22Rv1 (cell line): ENCODE measurements around the gene RAD51B.

Experiments
- H3K27ac ChIP-seq: fragments of 450-650 bp; 2 replicates; pipeline ENCODE4 v1.5.1; 2017
- ZFX ChIP-seq: fragments of 450-650 bp; IDR thresholded peaks from 2 replicates; pipeline ENCODE4 v1.6.1; 2017; ENCODE audit warnings: antibody characterized with exemption, borderline replicate concordance
- TF ChIP-seq, protein P1 (sequence below): fragments of 450-650 bp; IDR thresholded peaks from 2 replicates; pipeline ENCODE4 v1.5.1; 2017; ENCODE audit warnings: mild to moderate bottlenecking

Gene RAD51B

GRCh38 chr14:67819563-67820421, at the start of gene RAD51B:
TSS of gene RAD51B (plus strand) at chr14:67819779.
- TF ChIP-seq ZFX = no peak
- TF ChIP-seq, protein P1, sequence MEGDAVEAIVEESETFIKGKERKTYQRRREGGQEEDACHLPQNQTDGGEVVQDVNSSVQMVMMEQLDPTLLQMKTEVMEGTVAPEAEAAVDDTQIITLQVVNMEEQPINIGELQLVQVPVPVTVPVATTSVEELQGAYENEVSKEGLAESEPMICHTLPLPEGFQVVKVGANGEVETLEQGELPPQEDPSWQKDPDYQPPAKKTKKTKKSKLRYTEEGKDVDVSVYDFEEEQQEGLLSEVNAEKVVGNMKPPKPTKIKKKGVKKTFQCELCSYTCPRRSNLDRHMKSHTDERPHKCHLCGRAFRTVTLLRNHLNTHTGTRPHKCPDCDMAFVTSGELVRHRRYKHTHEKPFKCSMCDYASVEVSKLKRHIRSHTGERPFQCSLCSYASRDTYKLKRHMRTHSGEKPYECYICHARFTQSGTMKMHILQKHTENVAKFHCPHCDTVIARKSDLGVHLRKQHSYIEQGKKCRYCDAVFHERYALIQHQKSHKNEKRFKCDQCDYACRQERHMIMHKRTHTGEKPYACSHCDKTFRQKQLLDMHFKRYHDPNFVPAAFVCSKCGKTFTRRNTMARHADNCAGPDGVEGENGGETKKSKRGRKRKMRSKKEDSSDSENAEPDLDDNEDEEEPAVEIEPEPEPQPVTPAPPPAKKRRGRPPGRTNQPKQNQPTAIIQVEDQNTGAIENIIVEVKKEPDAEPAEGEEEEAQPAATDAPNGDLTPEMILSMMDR = no peak
- H3K27ac ChIP-seq = peak within 1 kb of the TSS; percentile 56

DNA sequence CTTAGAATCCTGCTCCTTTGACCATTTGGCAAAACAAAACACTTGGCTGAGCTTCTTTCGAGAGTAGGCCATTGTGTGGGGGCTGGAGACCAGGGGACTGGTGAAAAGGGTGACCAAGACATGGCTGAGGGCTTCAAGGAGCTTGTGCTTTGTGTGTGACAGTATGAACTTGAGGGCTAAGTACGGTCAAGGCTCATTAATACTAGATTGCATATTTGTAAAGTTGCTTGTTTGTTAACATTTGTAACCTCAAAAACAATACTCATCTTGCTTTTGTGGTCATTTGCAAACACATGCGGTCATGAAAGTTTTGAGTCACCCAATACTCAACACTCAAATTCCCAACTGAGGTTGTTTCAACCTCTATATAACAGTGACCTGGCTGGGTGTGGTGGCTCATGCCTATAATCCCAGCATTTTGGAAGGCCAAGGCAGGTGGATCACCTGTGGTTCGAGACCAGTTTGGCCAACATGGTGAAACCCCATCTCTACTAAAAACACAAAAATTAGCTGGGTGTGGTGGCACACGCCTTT, 45.7 kb upstream of the RAD51B start:
- TF ChIP-seq ZFX = no peak
- TF ChIP-seq, protein P1 = no peak
- H3K27ac ChIP-seq = no peak overlapping the region

GRCh38 chr14:67776653-67777322, 42.8 kb upstream of the RAD51B start:
- H3K27ac ChIP-seq = no peak overlapping the region
- no peak for TF ChIP-seq ZFX
- TF ChIP-seq, protein P1 = no peak

DNA sequence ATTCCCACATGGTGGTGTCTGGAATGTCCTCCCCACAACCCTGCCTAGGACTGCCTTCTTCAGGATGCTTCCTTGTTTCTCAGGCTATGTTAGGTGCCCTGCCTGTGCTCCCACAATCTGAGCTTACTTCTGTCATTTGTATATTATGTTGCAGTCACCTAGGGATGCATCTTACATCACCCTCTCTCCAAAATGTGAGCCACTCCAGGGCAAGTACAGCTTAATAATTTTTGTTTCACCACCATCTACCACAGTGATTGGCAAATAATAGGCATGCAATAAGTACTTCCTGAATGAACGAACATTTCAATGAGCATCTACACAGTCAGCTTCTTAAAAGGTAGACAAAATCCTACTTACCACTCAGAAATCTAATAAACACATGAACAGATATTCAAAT, 40.8 kb upstream of the RAD51B start:
- TF ChIP-seq, protein P1 = no peak
- no peak for TF ChIP-seq ZFX
- no peak overlapping the region for H3K27ac ChIP-seq

DNA sequence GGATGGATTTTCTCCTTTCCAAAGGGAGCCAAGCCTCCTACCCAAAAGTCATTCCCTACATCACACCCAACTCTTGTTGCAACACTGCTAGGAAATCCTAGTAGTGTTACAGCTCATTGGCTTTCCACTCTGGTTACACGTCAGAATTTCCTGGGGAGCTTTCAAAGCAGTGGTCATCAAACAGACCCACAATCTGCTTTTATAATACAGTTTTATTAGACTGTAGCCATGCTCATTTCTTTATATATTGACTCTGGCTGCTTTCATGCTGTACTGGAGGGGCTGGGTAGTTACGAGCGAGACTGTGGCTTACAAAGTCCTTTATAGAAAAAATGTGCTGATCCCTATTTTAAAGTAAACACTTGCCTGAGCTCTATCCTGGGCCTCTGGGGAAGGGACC, 37.5 kb upstream of the RAD51B start:
- no peak for TF ChIP-seq ZFX
- TF ChIP-seq, protein P1 = no peak
- no peak overlapping the region for H3K27ac ChIP-seq

DNA sequence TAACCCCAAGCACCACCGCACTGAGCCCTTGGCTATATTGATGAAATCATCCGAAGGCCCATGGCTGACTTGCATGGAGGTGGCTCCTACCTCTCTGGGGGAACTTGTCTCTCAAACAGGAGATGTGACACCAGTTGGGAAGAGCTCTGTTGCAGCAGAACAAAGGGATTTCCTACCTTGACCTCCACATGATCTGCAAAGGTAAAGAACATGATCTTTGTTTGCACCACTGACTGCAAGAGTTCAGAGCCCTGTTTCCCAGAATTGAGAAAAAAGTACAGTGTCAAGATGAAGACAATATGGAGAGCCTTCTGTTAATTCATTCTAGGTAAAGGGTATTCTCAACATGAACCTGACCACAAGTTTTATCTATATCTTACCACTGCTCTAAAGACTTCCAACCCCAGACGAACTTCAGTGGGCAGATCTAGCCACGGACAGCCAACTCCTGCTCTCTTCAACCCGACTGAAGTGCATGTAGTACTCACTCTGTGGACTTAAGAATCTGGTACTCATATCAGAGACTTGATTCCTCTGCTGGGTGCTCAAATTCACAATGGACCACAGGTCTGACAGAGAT, 35.2 kb upstream of the RAD51B start:
- TF ChIP-seq ZFX = no peak
- TF ChIP-seq, protein P1 = no peak

More for the DNA sequence above, 35.2 kb upstream of the RAD51B start:
- H3K27ac ChIP-seq = no peak overlapping the region
